Measurements from ENCODE around the gene DNMT3L.
"Not testable (repeated sequence)": the region's sequence is repeated elsewhere in the genome, so short reads cannot be mapped to it uniquely, and the experiment has no call there.

DNMT3L gene

GRCh38 chr21:44218461-44218860, 43.2 kb downstream of the DNMT3L start:
- DNase-seq (ENCODE audit: low read depth); H3K4me3 ChIP-seq (ENCODE audit: low read length): not testable (repeated sequence)

GRCh38 chr21:44211978-44212377, 49.7 kb downstream of the DNMT3L start:
- DNase-seq (ENCODE audit: low read depth); H3K4me3 ChIP-seq (ENCODE audit: low read length): not testable (repeated sequence)

GRCh38 chr21:44211574-44211973, 50.1 kb downstream of the DNMT3L start:
- not testable (repeated sequence) for H3K4me3 ChIP-seq (ENCODE audit: low read length); DNase-seq (ENCODE audit: low read depth)

GRCh38 chr21:44207860-44208646, 53.6 kb downstream of the DNMT3L start:
- not testable (repeated sequence) for DNase-seq (ENCODE audit: low read depth); H3K4me3 ChIP-seq (ENCODE audit: low read length)

- not testable (repeated sequence) for H3K4me3 ChIP-seq (ENCODE audit: low read length); DNase-seq (ENCODE audit: low read depth)
These were observed 54.7 kb downstream of the DNMT3L start for GRCh38 chr21:44206698-44207676.

GRCh38 chr21:44206187-44206586, 55.5 kb downstream of the DNMT3L start:
- H3K4me3 ChIP-seq (ENCODE audit: low read length); DNase-seq (ENCODE audit: low read depth): not testable (repeated sequence)

GRCh38 chr21:44202590-44203299, 59.0 kb downstream of the DNMT3L start:
- DNase-seq (ENCODE audit: low read depth); H3K4me3 ChIP-seq (ENCODE audit: low read length): not testable (repeated sequence)

- DNase-seq (ENCODE audit: low read depth); H3K4me3 ChIP-seq (ENCODE audit: low read length): not testable (repeated sequence)
These were observed 61.7 kb downstream of the DNMT3L start for GRCh38 chr21:44199997-44200396.

- H3K4me3 ChIP-seq (ENCODE audit: low read length): no peak overlapping the region
- DNase-seq (ENCODE audit: low read depth): peak; percentile 0
- TF ChIP-seq CTCF (IDR thresholded peaks at IDR 0.05; ENCODE audit: insufficient read depth, low read depth, low read length, missing control alignments): no peak
These were observed 62.2 kb downstream of the DNMT3L start for GRCh38 chr21:44199448-44199847.

- not testable (repeated sequence) for H3K4me3 ChIP-seq (ENCODE audit: low read length); DNase-seq (ENCODE audit: low read depth)
These were observed 64.6 kb downstream of the DNMT3L start for GRCh38 chr21:44197156-44197516.
